LNCAP (cell line): ENCODE results near the gene EDAR.

ENCODE experiments used
- CTCF ChIP-seq: fragments of 450-650 bp; IDR thresholded peaks from 2 replicates; pipeline ENCODE4 v1.5.1; 2017; ENCODE audit warnings: mild to moderate bottlenecking

EDAR gene

GRCh38 chr2:108929807-108930425, 59.1 kb downstream of the EDAR start:
- no peak for TF ChIP-seq CTCF

- peak; percentile 2; the same call in 1 of the 2 replicates for TF ChIP-seq CTCF
Observed at GRCh38 chr2:108928660-108929377, 60.2 kb downstream of the EDAR start.

- peak; percentile 78 for TF ChIP-seq CTCF
Observed at GRCh38 chr2:108927936-108928659, 60.9 kb downstream of the EDAR start.

GRCh38 chr2:108927405-108927804, 61.6 kb downstream of the EDAR start:
- TF ChIP-seq CTCF = no peak

GRCh38 chr2:108926561-108927380, 62.2 kb downstream of the EDAR start:
- TF ChIP-seq CTCF = no peak

- TF ChIP-seq CTCF = no peak
Observed at GRCh38 chr2:108925735-108926134, 63.3 kb downstream of the EDAR start.

DNA sequence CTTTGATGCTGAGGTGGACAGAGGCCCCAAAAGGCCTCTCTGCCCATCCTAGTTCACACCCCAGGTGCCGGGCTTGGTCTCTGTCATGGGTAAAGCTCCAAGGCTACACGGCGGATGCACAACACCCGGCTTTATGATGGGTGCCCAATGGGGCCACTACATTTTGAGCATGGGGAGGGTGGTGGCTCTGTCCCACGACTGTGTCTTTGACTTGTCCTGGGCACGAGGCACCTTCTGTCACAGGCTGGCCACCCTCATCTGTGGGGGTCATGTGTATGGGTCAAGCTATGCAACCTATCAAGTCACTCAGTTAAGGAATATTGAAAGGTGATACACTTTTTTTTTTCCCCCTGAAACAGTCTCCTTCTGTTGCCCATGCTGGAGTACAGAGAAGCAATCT, 63.7 kb downstream of the EDAR start:
- no peak for TF ChIP-seq CTCF
